ENCODE results near the gene ADAM11.

The ADAM11 gene

GRCh38 chr17:44767493-44767892 lies 8.7 kb downstream of the ADAM11 start:
- Mint-ChIP-seq H3K9me3 (no peaks in the 10 kb centered on the region), H3K4me1 (peaks cover 5% of the 10 kb centered on the region), H3K4me3 (no peak overlapping the region), H3K36me3 (no peaks in the 10 kb centered on the region), H3K27ac (no peak overlapping the region)
- no peak for ATAC-seq
- DNase-seq (ENCODE audit: low spot score in 2 of 2): no peak

GRCh38 chr17:44768505-44769142 lies 9.8 kb downstream of the ADAM11 start:
- peaks cover 6% of the 10 kb centered on the region for H3K4me1 Mint-ChIP-seq
- H3K9me3 Mint-ChIP-seq: no peaks in the 10 kb centered on the region
- DNase-seq (ENCODE audit: low spot score in 2 of 2) (no peak), ATAC-seq (no peak)
- H3K36me3 Mint-ChIP-seq: no peaks in the 10 kb centered on the region
- H3K4me3 Mint-ChIP-seq: no peak overlapping the region
- no peak overlapping the region for H3K27ac Mint-ChIP-seq

DNA sequence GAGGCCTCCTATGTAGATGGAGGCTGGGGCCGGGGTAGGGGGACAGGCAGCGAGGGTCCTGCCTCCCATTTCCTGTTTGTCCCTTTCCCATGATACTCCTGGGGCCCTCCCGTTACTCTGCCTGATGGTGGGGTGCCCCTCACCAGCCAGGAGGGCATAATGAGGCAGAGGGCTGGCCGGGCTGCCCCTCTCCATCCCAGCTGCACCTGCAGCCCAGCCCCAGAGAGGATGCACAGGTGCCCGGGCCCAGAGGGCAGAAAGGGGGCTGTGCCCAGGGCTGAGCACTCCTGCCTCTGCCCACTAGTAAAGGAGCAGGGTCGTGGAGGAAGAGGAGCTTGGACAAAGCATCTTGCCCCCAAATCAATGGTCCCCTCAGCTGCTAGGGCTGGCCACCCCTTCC lies 10.4 kb downstream of the ADAM11 start:
- Mint-ChIP-seq H3K9me3 (no peaks in the 10 kb centered on the region), H3K36me3 (no peaks in the 10 kb centered on the region), H3K27ac (no peak overlapping the region), H3K4me3 (no peak overlapping the region), H3K4me1 (peaks cover 11% of the 10 kb centered on the region)
- ATAC-seq (no peak), DNase-seq (ENCODE audit: low spot score in 2 of 2) (no peak)

DNA sequence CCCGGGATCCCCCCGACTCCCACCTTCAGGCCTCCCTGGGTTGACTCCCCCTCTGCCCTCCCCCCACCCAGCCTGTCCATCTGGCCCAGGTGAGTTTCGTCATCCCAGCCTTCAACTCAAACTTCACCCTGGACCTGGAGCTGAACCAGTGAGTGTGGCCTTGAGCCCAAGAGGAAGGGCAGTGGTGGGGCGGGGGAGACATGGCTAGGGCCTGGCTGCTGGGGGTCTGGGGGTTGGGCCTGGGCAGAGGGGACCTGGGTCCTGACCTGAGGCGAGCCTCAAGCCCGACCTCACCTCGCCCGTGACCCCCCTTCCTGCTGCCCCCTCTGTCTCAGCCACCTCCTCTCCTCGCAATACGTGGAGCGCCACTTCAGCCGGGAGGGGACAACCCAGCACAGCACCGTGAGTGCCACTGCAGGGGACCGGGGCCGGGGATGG lies 10.9 kb downstream of the ADAM11 start:
- no peak overlapping the region for H3K4me3 Mint-ChIP-seq
- no peaks in the 10 kb centered on the region for H3K9me3 Mint-ChIP-seq
- no peak overlapping the region for H3K27ac Mint-ChIP-seq
- no peaks in the 10 kb centered on the region for H3K36me3 Mint-ChIP-seq
- no peak for ATAC-seq
- no peak for DNase-seq (ENCODE audit: low spot score in 2 of 2)
- peaks cover 13% of the 10 kb centered on the region for H3K4me1 Mint-ChIP-seq

GRCh38 chr17:44770166-44770925 lies 11.6 kb downstream of the ADAM11 start:
- no peak overlapping the region for H3K27ac Mint-ChIP-seq
- H3K9me3 Mint-ChIP-seq: no peaks in the 10 kb centered on the region
- H3K4me3 Mint-ChIP-seq: no peak overlapping the region
- DNase-seq (ENCODE audit: low spot score in 2 of 2) (no peak), ATAC-seq (no peak)
- peaks cover 18% of the 10 kb centered on the region for H3K4me1 Mint-ChIP-seq
- H3K36me3 Mint-ChIP-seq: no peaks in the 10 kb centered on the region

DNA sequence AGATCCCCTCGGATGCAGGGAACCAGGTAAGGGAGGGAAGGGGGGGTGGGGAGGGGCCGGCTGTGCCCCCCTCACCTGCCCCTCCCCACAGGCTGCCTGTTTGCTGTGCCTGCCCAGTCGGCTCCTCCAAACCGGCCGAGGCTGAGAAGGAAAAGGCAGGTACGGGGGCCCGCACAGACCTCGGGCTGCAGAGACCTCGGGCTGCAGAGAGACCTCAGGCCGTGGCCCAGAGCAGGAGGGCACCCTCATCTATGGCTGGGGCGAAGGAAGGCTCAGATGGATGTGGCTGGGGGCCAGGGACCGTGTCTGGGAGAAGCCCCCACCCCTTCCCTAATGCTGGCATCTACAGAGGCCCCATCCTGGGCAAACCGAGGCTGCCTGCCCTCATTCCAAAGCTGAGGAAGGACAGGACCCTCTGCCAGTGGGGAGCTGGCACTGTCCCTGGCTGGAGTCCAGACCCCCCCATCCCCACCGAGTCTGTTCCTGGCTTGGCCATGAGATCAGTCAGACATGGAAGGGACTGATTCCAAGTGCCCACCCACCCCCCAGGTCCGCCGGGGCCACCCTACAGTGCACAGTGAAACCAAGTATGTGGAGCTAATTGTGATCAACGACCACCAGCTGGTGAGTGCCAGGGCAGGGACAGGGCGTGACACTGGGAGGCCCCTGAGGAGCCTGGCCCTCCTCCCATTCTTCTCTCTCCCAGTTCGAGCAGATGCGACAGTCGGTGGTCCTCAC lies 13.7 kb downstream of the ADAM11 start:
- Mint-ChIP-seq H3K36me3 (no peaks in the 10 kb centered on the region), H3K4me1 (peaks cover 30% of the 10 kb centered on the region), H3K4me3 (no peak overlapping the region), H3K27ac (no peak overlapping the region), H3K9me3 (no peaks in the 10 kb centered on the region)
- no peak for DNase-seq (ENCODE audit: low spot score in 2 of 2)
- ATAC-seq: no peak

GRCh38 chr17:44773140-44773539 lies 14.4 kb downstream of the ADAM11 start:
- Mint-ChIP-seq H3K4me3 (no peak overlapping the region), H3K4me1 (peaks cover 25% of the 10 kb centered on the region), H3K36me3 (no peaks in the 10 kb centered on the region), H3K9me3 (no peaks in the 10 kb centered on the region), H3K27ac (no peak overlapping the region)
- DNase-seq (ENCODE audit: low spot score in 2 of 2) (no peak), ATAC-seq (no peak)

- DNase-seq (ENCODE audit: low spot score in 2 of 2) (peak; percentile 97 to 98), ATAC-seq (peak; percentile 57)
- Mint-ChIP-seq H3K4me1 (peaks cover 29% of the 10 kb centered on the region), H3K36me3 (no peaks in the 10 kb centered on the region), H3K27ac (no peak overlapping the region), H3K4me3 (peak overlapping the region; percentile 84), H3K9me3 (no peaks in the 10 kb centered on the region)
Measured at GRCh38 chr17:44774271-44775135, 15.7 kb downstream of the ADAM11 start.

GRCh38 chr17:44775136-44775837 lies 16.5 kb downstream of the ADAM11 start:
- peak; percentile 83 to 97 for DNase-seq (ENCODE audit: low spot score in 2 of 2)
- Mint-ChIP-seq H3K27ac (no peak overlapping the region), H3K9me3 (no peaks in the 10 kb centered on the region), H3K4me1 (peaks cover 33% of the 10 kb centered on the region), H3K4me3 (peak overlapping the region; percentile 84), H3K36me3 (no peaks in the 10 kb centered on the region)
- ATAC-seq: peak; percentile 94

DNA sequence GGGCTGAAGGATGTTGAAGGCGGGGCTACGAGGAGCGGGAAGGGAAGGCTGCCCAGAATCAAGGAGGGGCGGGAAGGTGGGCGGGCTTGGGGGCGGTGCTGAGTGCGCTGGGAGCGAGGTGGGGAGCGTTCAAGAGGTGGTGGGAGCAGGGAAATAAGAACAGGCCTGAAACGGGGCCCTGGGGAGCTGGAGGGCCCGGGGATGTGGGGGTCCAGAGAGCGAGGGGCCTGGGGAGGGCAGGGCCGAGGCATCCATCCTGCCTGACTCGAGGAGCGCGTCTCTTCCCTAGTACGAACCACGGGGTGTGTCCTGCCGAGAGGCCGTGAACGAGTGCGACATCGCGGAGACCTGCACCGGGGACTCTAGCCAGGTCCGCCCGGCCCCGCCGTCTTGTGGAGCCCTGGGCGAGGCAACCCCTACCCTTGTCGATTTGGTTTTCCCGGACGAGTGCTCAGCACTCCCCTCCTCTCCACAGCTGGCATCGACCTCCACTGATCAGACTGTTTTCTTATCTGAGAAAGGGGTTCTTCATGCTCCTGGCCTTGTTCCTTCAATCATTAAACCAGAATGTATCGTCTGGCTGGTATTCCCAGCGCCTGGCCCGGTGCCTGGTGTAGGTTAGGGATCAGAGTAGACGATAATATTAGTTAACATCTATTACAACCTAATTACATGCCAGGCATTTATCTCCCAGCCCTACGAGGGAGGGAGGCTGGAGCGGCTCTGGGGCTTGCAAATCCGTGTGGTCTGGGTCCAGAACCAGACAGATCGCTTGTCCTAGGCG lies 17.2 kb downstream of the ADAM11 start:
- Mint-ChIP-seq H3K4me1 (peaks cover 33% of the 10 kb centered on the region), H3K27ac (no peak overlapping the region), H3K9me3 (no peaks in the 10 kb centered on the region), H3K36me3 (no peaks in the 10 kb centered on the region), H3K4me3 (peak overlapping the region; percentile 84)
- ATAC-seq: peak; percentile 54
- no peak for DNase-seq (ENCODE audit: low spot score in 2 of 2)

DNA sequence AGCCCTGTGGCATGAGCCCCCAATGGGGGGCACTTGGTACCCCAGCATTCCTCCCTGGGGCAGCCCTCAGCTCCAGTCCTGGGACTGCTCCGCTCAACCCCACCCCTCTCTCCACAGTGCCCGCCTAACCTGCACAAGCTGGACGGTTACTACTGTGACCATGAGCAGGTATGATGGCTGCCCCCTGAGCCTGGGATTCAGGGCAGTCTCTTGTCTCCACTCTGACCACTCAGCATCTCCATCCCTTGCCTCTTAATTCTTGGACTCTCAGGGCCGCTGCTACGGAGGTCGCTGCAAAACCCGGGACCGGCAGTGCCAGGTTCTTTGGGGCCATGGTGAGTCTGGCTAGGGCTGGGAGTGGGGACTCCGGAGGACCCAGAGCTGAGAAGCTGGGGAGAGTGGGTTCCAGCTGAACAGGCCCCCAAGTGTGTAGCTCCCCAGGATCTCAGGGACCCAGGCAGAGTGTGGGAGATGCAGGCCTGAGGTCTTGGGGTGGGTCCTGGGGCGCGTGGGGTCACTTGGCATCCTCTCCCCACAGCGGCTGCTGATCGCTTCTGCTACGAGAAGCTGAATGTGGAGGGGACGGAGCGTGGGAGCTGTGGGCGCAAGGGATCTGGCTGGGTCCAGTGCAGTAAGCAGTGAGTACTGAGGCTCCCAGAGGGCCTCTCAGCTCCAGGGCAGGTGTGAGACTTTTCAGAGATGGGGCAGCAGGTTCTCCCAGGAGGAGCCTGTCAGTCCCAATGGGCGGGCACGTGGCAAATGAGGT lies 18.0 kb downstream of the ADAM11 start:
- no peaks in the 10 kb centered on the region for H3K9me3 Mint-ChIP-seq

GRCh38 chr17:44777394-44778348 lies 18.9 kb downstream of the ADAM11 start:
- peaks cover 33% of the 10 kb centered on the region for H3K4me1 Mint-ChIP-seq
- H3K9me3 Mint-ChIP-seq: no peaks in the 10 kb centered on the region
- DNase-seq (ENCODE audit: low spot score in 2 of 2) (no peak), ATAC-seq (no peak)
- no peak overlapping the region for H3K4me3 Mint-ChIP-seq
- H3K27ac Mint-ChIP-seq: no peak overlapping the region
- no peaks in the 10 kb centered on the region for H3K36me3 Mint-ChIP-seq

More for the DNA sequence above, 18.0 kb downstream of the ADAM11 start:
- H3K27ac Mint-ChIP-seq: no peak overlapping the region
- H3K4me3 Mint-ChIP-seq: peak overlapping the region; percentile 84
- DNase-seq (ENCODE audit: low spot score in 2 of 2): no peak
- H3K4me1 Mint-ChIP-seq: peaks cover 33% of the 10 kb centered on the region
- H3K36me3 Mint-ChIP-seq: no peaks in the 10 kb centered on the region
- ATAC-seq: no peak
